SU-DHL-6 (cell line): Measurements from ENCODE around the gene CD300A.
"Not testable (repeated sequence)": the region's sequence is repeated elsewhere in the genome, so short reads cannot be mapped to it uniquely, and the experiment has no call there.

Experiments
- H2AFZ ChIP-seq: fragments of 200-600 bp; sonication (generic); 2 replicates; pipeline ENCODE4 v1.6.1; 2014; ENCODE audit warnings: low read depth, mild to moderate bottlenecking, moderate library complexity, mixed read lengths, antibody characterized with exemption, low read length; ENCODE audit not compliant: severe bottlenecking
- H3F3A ChIP-seq: fragments of 200-600 bp; shearing (Covaris generic); 2 replicates; pipeline ENCODE4 v1.6.0; 2016; ENCODE audit warnings: antibody characterized with exemption, mild to moderate bottlenecking; ENCODE audit not compliant: insufficient read depth
- H3K27ac ChIP-seq: fragments of 200-600 bp; sonication (generic); 2 replicates; pipeline ENCODE4 v1.5.1; 2016; ENCODE audit warnings: low read depth, mild to moderate bottlenecking, low read length, moderate library complexity, mixed read lengths
- H3K27me3 ChIP-seq: fragments of 200-600 bp; sonication (generic), shearing (Covaris generic); 2 replicates; pipeline ENCODE4 v1.6.0; 2014; ENCODE audit warnings: mild to moderate bottlenecking, low read length
- H3K36me3 ChIP-seq: fragments of 200-600 bp; sonication (generic); 2 replicates; pipeline ENCODE4 v1.6.1; 2014; ENCODE audit warnings: mild to moderate bottlenecking, low read length, mixed read lengths
- H3K4me2 ChIP-seq: fragments of 300-600, 200-600 bp; shearing (Covaris generic), sonication (generic); 2 replicates; pipeline ENCODE4 v1.6.0; 2014; ENCODE audit warnings: low read length, low read depth, mild to moderate bottlenecking; ENCODE audit not compliant: poor library complexity, severe bottlenecking
- H3K4me3 ChIP-seq: fragments of 200-600 bp; sonication (generic); 2 replicates; pipeline ENCODE4 v1.5.1; 2014; ENCODE audit warnings: antibody characterized with exemption, low read length, mild to moderate bottlenecking, mixed read lengths; ENCODE audit not compliant: insufficient read depth, poor library complexity, severe bottlenecking
- H3K79me2 ChIP-seq: fragments of 200-600 bp; sonication (generic); 2 replicates; pipeline ENCODE4 v1.6.1; 2014; ENCODE audit warnings: mild to moderate bottlenecking, low read length, moderate library complexity; ENCODE audit not compliant: insufficient read depth
- H3K9ac ChIP-seq: fragments of 200-600 bp; sonication (generic); 2 replicates; pipeline ENCODE4 v1.7.0; 2014; ENCODE audit warnings: mild to moderate bottlenecking, low read length
- H3K9me2 ChIP-seq: fragments of 200-600 bp; sonication (generic); replicated peaks from 2 replicates; pipeline ENCODE4 v1.6.1; 2014; ENCODE audit warnings: low read length; ENCODE audit not compliant: insufficient read depth
- H3K9me3 ChIP-seq: fragments of 200-600 bp; sonication (generic); 2 replicates; pipeline ENCODE4 v1.6.1; 2014; ENCODE audit warnings: low read length, mixed read lengths; ENCODE audit not compliant: insufficient read depth
- H4K20me1 ChIP-seq: fragments of 200-600 bp; sonication (generic); 2 replicates; pipeline ENCODE4 v1.6.1; 2014; ENCODE audit warnings: low read depth, mild to moderate bottlenecking, antibody characterized with exemption, low read length, moderate library complexity, mixed read lengths
- EZH2phosphoT487 ChIP-seq: fragments of 200-600 bp; sonication (generic), shearing (Covaris generic); conservative IDR thresholded peaks from 2 replicates; pipeline ENCODE4 v1.6.1; 2018; ENCODE audit warnings: mild to moderate bottlenecking, antibody characterized with exemption, low read length, moderate library complexity, mixed read lengths
- TF ChIP-seq, protein P1 (sequence below): fragments of 200-600 bp; sonication (generic); IDR thresholded peaks from one replicate; pipeline ENCODE4 v1.5.1; 2017; ENCODE audit warnings: antibody characterized with exemption, mild to moderate bottlenecking, low read length, moderate library complexity; ENCODE audit not compliant: insufficient read depth, poor library complexity, severe bottlenecking

CD300A gene

DNA sequence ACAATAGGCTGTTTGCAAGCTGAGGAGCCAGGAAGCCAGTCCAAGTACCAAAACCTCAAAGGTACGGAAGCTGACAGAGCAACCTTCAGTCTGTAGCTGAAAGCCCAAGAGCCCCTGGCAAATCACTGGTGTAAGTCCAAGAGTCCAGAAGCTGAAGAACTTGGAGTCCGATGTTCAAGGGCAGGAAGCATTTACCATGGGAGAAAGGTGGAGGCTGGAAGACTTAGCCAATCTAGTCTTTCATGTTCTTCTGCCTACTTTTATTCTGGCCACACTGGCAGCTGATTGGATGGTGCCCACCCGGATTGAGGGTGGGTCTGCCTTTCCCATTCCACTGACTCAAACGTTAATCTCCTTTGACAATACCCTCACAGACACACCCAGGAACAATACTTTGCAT lies 49.5 kb downstream of the CD300A start:
- H3K4me2 ChIP-seq: no peak overlapping the region
- H3F3A ChIP-seq: peaks cover 6% of the 10 kb centered on the region; the same call in 1 of the 2 replicates
- no peak overlapping the region for H3K27ac ChIP-seq
- H3K9me3 ChIP-seq: peaks cover 18% of the 10 kb centered on the region; the same call in 1 of the 2 replicates
- H3K27me3 ChIP-seq: no peaks in the 10 kb centered on the region
- H3K79me2 ChIP-seq: no peaks in the 10 kb centered on the region
- H4K20me1 ChIP-seq: no peaks in the 10 kb centered on the region
- H2AFZ ChIP-seq: no peak overlapping the region
- H3K36me3 ChIP-seq: no peaks in the 10 kb centered on the region
- no peak overlapping the region for H3K9ac ChIP-seq
- H3K4me3 ChIP-seq: no peak overlapping the region
- H3K9me2 ChIP-seq: no peaks in the 10 kb centered on the region
- TF ChIP-seq, protein P1, sequence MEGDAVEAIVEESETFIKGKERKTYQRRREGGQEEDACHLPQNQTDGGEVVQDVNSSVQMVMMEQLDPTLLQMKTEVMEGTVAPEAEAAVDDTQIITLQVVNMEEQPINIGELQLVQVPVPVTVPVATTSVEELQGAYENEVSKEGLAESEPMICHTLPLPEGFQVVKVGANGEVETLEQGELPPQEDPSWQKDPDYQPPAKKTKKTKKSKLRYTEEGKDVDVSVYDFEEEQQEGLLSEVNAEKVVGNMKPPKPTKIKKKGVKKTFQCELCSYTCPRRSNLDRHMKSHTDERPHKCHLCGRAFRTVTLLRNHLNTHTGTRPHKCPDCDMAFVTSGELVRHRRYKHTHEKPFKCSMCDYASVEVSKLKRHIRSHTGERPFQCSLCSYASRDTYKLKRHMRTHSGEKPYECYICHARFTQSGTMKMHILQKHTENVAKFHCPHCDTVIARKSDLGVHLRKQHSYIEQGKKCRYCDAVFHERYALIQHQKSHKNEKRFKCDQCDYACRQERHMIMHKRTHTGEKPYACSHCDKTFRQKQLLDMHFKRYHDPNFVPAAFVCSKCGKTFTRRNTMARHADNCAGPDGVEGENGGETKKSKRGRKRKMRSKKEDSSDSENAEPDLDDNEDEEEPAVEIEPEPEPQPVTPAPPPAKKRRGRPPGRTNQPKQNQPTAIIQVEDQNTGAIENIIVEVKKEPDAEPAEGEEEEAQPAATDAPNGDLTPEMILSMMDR: no peak
- no peak for TF ChIP-seq EZH2phosphoT487

- H3K79me2 ChIP-seq: no peaks in the 10 kb centered on the region
- H3K4me3 ChIP-seq: no peak overlapping the region
- no peak overlapping the region for H3K9ac ChIP-seq
- no peaks in the 10 kb centered on the region for H3K27me3 ChIP-seq
- TF ChIP-seq, protein P1: no peak
- TF ChIP-seq EZH2phosphoT487: no peak
- H3K9me3 ChIP-seq: peaks cover 18% of the 10 kb centered on the region; the same call in 1 of the 2 replicates
- H4K20me1 ChIP-seq: no peaks in the 10 kb centered on the region
- no peaks in the 10 kb centered on the region for H3K36me3 ChIP-seq
- peaks cover 6% of the 10 kb centered on the region; the same call in 1 of the 2 replicates for H3F3A ChIP-seq
- H2AFZ ChIP-seq: no peak overlapping the region
- H3K27ac ChIP-seq: no peak overlapping the region
- no peaks in the 10 kb centered on the region for H3K9me2 ChIP-seq
- H3K4me2 ChIP-seq: no peak overlapping the region
These were observed 50.3 kb downstream of the CD300A start for GRCh38 chr17:74516561-74517328.

GRCh38 chr17:74518413-74518981 lies 52.1 kb downstream of the CD300A start:
- peaks cover 18% of the 10 kb centered on the region; the same call in 1 of the 2 replicates for H3K9me3 ChIP-seq
- H3K27ac ChIP-seq, H3K9me2 ChIP-seq, H3K4me3 ChIP-seq, H3K79me2 ChIP-seq, H3K4me2 ChIP-seq, H2AFZ ChIP-seq, H3K9ac ChIP-seq, H3K27me3 ChIP-seq, H3F3A ChIP-seq, H3K36me3 ChIP-seq, H4K20me1 ChIP-seq: not testable (repeated sequence)

- Histone ChIP-seq H3F3A (no peaks in the 10 kb centered on the region), H3K36me3 (no peaks in the 10 kb centered on the region), H3K79me2 (no peaks in the 10 kb centered on the region), H4K20me1 (no peaks in the 10 kb centered on the region), H3K9ac (no peak overlapping the region), H2AFZ (no peak overlapping the region), H3K4me3 (no peak overlapping the region), H3K4me2 (no peak overlapping the region), H3K9me2 (no peaks in the 10 kb centered on the region), H3K27me3 (no peaks in the 10 kb centered on the region), H3K9me3 (peaks cover 5% of the 10 kb centered on the region; the same call in 1 of the 2 replicates), H3K27ac (no peak overlapping the region)
- TF ChIP-seq, protein P1: no peak
- TF ChIP-seq EZH2phosphoT487: no peak
These were observed 53.6 kb downstream of the CD300A start for GRCh38 chr17:74520016-74520434.
